Heart left ventricle (tissue), 13 donors: ENCODE results near the gene EGLN1.
"Not testable (repeated sequence)": the region's sequence is repeated elsewhere in the genome, so short reads cannot be mapped to it uniquely, and the experiment has no call there.

Experiments used
- POLR2A ChIP-seq, 2 donors: fragments of 450-650 bp; IDR thresholded peaks; one replicate each; pipeline ENCODE4 v1.6.1; 2017; ENCODE audit warnings: antibody characterized with exemption in 2 of 2, mild to moderate bottlenecking in 2 of 2, moderate library complexity in 2 of 2
- TF ChIP-seq, protein P1 (sequence below), 12 donors: fragments of 200-600 bp; sonication (generic) in 4 of 12; IDR thresholded peaks; one replicate each; pipeline versions ENCODE4 v1.5.0 to v1.8.0; 2018 to 2022; ENCODE audit warnings: antibody characterized with exemption in 12 of 12, mild to moderate bottlenecking in 5 of 12
- donor health status: ischemic (EF 13 %, LVEDD 7.1; RV severe dilation, severe dysfunction).
- donor health status: DM: no; HTN: yes; CAD: no.
- donor health status: DM: no; HTN: no; CAD: no.
- donor health status: ischemic (EF 25% LVEDD 6.9; RV normal size, moderate dysfunction).
- donor health status: ischemic (EF 25% LVEDD 5.7; RV mildly dilated, moderate dysfunction).
- donor health status: ischemic (EF 35%, LVEDD 5.7; RV mildly dilated, moderate dysfunction).
- donor health status: nonischemic (EF 11% LVEDD 7.7; RV severe dilation, severe dysfunction).
- donor health status: DM: yes; HTN: yes; CAD: no.
- donor health status: PGD.
- donor health status: ischemic (EF 29% LVEDD 5.4; RV normal size, mild dysfunction).
- donor health status: nonischemic (EF 23%, LVEDD 6.1; RV moderate dilation, normal function).

DNA sequence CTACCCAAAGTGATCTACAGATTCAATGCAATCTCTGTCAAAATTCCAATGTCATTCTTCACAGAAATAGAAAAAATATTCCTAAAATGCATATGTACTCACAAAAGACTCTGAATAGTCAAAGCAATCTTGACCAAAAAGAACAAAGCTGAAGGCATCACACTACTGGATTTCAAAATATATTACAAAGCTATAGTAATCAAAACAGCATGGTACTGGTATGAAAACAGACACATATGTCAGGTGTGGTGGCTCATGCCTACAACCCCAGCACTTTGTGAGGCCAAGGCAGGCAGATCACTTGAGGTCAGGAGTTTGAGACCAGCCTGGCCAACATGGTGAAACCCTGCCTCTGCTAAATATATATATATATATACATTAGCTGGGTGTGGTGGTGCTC, 35.9 kb upstream of the EGLN1 start:
- TF ChIP-seq, protein P1, sequence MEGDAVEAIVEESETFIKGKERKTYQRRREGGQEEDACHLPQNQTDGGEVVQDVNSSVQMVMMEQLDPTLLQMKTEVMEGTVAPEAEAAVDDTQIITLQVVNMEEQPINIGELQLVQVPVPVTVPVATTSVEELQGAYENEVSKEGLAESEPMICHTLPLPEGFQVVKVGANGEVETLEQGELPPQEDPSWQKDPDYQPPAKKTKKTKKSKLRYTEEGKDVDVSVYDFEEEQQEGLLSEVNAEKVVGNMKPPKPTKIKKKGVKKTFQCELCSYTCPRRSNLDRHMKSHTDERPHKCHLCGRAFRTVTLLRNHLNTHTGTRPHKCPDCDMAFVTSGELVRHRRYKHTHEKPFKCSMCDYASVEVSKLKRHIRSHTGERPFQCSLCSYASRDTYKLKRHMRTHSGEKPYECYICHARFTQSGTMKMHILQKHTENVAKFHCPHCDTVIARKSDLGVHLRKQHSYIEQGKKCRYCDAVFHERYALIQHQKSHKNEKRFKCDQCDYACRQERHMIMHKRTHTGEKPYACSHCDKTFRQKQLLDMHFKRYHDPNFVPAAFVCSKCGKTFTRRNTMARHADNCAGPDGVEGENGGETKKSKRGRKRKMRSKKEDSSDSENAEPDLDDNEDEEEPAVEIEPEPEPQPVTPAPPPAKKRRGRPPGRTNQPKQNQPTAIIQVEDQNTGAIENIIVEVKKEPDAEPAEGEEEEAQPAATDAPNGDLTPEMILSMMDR (IDR thresholded peaks at IDR 0.05) = not testable (repeated sequence)
- not testable (repeated sequence) for TF ChIP-seq POLR2A (IDR thresholded peaks at IDR 0.05)
